Astrocyte (in vitro differentiated cells and primary cell): ENCODE data around the gene LCAT. TPM values are rescaled to one million over a fixed set of nuclear protein-coding genes. Genes with fewer than 3 reads are reported as not detected.

Experiments used
- DNase-seq: peaks from one replicate; pipeline ENCODE4 v3.0.0-alpha.2; 2010; ENCODE audit warnings: low read depth
- FAIRE-seq: peaks from 2 replicates; lab custom pipeline; 2011; peaks lifted over from hg19 to GRCh38; lab: Jason Lieb, UNC
- H2AFZ ChIP-seq: 2 replicates; pipeline ENCODE4 v1.6.0; 2012; ENCODE audit warnings: low read depth, low read length, inconsistent platforms
- H3K27ac ChIP-seq: 2 replicates; pipeline ENCODE4 v1.5.1; 2011; ENCODE audit warnings: low read depth, low read length, inconsistent platforms
- H3K27me3 ChIP-seq: 2 replicates; pipeline ENCODE4 v1.6.0; 2011; ENCODE audit warnings: low read length, inconsistent platforms; ENCODE audit not compliant: insufficient read depth
- H3K36me3 ChIP-seq: 2 replicates; pipeline ENCODE4 v1.5.1; 2011; ENCODE audit warnings: low read length, inconsistent platforms; ENCODE audit not compliant: insufficient read depth
- H3K4me1 ChIP-seq: 2 replicates; pipeline ENCODE4 v1.5.1; 2011; ENCODE audit warnings: low read length, inconsistent platforms; ENCODE audit not compliant: insufficient read depth
- H3K4me2 ChIP-seq: 2 replicates; pipeline ENCODE4 v1.6.0; 2012; ENCODE audit warnings: low read length, inconsistent platforms
- H3K4me3 ChIP-seq: 2 replicates; pipeline ENCODE4 v1.5.1; 2011; ENCODE audit warnings: low read depth, mild to moderate bottlenecking, low read length, inconsistent platforms; ENCODE audit not compliant: insufficient read depth
- H3K79me2 ChIP-seq: 2 replicates; pipeline ENCODE4 v1.6.0; 2012; ENCODE audit warnings: mild to moderate bottlenecking, low read length, inconsistent platforms; ENCODE audit not compliant: insufficient read depth
- H3K9ac ChIP-seq: 2 replicates; pipeline ENCODE4 v1.6.0; 2012; ENCODE audit warnings: mild to moderate bottlenecking, low read length, inconsistent platforms
- H3K9me3 ChIP-seq: 2 replicates; pipeline ENCODE4 v1.5.1; 2012; ENCODE audit warnings: low read depth, mild to moderate bottlenecking, low read length, inconsistent platforms; ENCODE audit not compliant: insufficient read depth
- H4K20me1 ChIP-seq: 2 replicates; pipeline ENCODE4 v1.6.0; 2012; ENCODE audit warnings: low read length, inconsistent platforms; ENCODE audit not compliant: insufficient read depth
- H3K27ac Mint-ChIP-seq: one replicate; pipeline ENCODE4 v1.8.0; 2021; ENCODE audit warnings: mild to moderate bottlenecking, mixed read lengths; ENCODE audit not compliant: unreplicated experiment
- H3K27me3 Mint-ChIP-seq: one replicate; pipeline ENCODE4 v1.8.0; 2021; ENCODE audit warnings: low read depth, mixed read lengths; ENCODE audit not compliant: unreplicated experiment
- H3K36me3 Mint-ChIP-seq: one replicate; pipeline ENCODE4 v1.8.0; 2021; ENCODE audit warnings: low read depth, mixed read lengths; ENCODE audit not compliant: unreplicated experiment
- H3K4me1 Mint-ChIP-seq: one replicate; pipeline ENCODE4 v1.8.0; 2021; ENCODE audit warnings: low read depth, mixed read lengths; ENCODE audit not compliant: unreplicated experiment
- H3K4me3 Mint-ChIP-seq: one replicate; pipeline ENCODE4 v1.8.0; 2021; ENCODE audit warnings: mild to moderate bottlenecking, moderate library complexity, mixed read lengths; ENCODE audit not compliant: unreplicated experiment
- H3K9me3 Mint-ChIP-seq: one replicate; pipeline ENCODE4 v1.8.0; 2021; ENCODE audit warnings: mild to moderate bottlenecking, mixed read lengths; ENCODE audit not compliant: unreplicated experiment
- EZH2 ChIP-seq: IDR thresholded peaks from 2 replicates; pipeline ENCODE4 v1.6.1; 2012; ENCODE audit warnings: mild to moderate bottlenecking, low read length, inconsistent platforms; ENCODE audit not compliant: insufficient read depth
- total RNA-seq: library from RNA; stranded (reverse); gene quantifications from 2 replicates; pipeline ENCODE4 v1.2.1, GENCODE V29; 2021
- TF ChIP-seq, protein P1 (sequence below): IDR thresholded peaks from 2 replicates; pipeline ENCODE4 v1.5.1; 2011; ENCODE audit warnings: low read depth, mild to moderate bottlenecking, inconsistent platforms, low read length, moderate library complexity; ENCODE audit not compliant: insufficient read depth

Gene LCAT
- total RNA-seq, 1 donor from 2014 or later = 37.9 TPM

GRCh38 chr16:67910158-67910557 is 33.8 kb downstream of the LCAT start:
- Histone ChIP-seq H3K9me3 (no peaks in the 10 kb centered on the region), H4K20me1 (peaks cover 24% of the 10 kb centered on the region), H3K36me3 (no peaks in the 10 kb centered on the region), H2AFZ (no peak overlapping the region), H3K79me2 (peaks cover 3% of the 10 kb centered on the region), H3K9ac (no peak overlapping the region), H3K27me3 (no peaks in the 10 kb centered on the region), H3K4me3 (no peak overlapping the region), H3K27ac (no peak overlapping the region), H3K4me1 (no peaks in the 10 kb centered on the region), H3K4me2 (no peak overlapping the region)
- Mint-ChIP-seq H3K27me3 (no peaks in the 10 kb centered on the region), H3K4me3 (no peak overlapping the region), H3K4me1 (peaks cover 10% of the 10 kb centered on the region), H3K27ac (peak overlapping the region; percentile 34), H3K9me3 (no peaks in the 10 kb centered on the region), H3K36me3 (peaks cover 19% of the 10 kb centered on the region)
- TF ChIP-seq, protein P1, sequence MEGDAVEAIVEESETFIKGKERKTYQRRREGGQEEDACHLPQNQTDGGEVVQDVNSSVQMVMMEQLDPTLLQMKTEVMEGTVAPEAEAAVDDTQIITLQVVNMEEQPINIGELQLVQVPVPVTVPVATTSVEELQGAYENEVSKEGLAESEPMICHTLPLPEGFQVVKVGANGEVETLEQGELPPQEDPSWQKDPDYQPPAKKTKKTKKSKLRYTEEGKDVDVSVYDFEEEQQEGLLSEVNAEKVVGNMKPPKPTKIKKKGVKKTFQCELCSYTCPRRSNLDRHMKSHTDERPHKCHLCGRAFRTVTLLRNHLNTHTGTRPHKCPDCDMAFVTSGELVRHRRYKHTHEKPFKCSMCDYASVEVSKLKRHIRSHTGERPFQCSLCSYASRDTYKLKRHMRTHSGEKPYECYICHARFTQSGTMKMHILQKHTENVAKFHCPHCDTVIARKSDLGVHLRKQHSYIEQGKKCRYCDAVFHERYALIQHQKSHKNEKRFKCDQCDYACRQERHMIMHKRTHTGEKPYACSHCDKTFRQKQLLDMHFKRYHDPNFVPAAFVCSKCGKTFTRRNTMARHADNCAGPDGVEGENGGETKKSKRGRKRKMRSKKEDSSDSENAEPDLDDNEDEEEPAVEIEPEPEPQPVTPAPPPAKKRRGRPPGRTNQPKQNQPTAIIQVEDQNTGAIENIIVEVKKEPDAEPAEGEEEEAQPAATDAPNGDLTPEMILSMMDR = no peak
- TF ChIP-seq EZH2 = no peak
- FAIRE-seq (no peak), DNase-seq (no peak)

GRCh38 chr16:67909056-67909742 is 34.7 kb downstream of the LCAT start:
- H4K20me1 ChIP-seq = peaks cover 20% of the 10 kb centered on the region
- DNase-seq = no peak
- TF ChIP-seq, protein P1 = no peak
- TF ChIP-seq EZH2 = no peak
- no peak for FAIRE-seq
- H3K4me2 ChIP-seq = no peak overlapping the region
- no peaks in the 10 kb centered on the region for H3K4me1 ChIP-seq
- H3K27ac Mint-ChIP-seq = no peak overlapping the region
- H3K36me3 ChIP-seq = no peaks in the 10 kb centered on the region
- no peak overlapping the region for H3K27ac ChIP-seq
- H3K9me3 Mint-ChIP-seq = no peaks in the 10 kb centered on the region
- H3K9me3 ChIP-seq = no peaks in the 10 kb centered on the region
- H3K4me1 Mint-ChIP-seq = peaks cover 7% of the 10 kb centered on the region
- H3K27me3 ChIP-seq = no peaks in the 10 kb centered on the region
- H2AFZ ChIP-seq = no peak overlapping the region
- peaks cover 3% of the 10 kb centered on the region for H3K79me2 ChIP-seq
- no peak overlapping the region for H3K4me3 Mint-ChIP-seq
- H3K27me3 Mint-ChIP-seq = no peaks in the 10 kb centered on the region
- no peak overlapping the region for H3K9ac ChIP-seq
- no peak overlapping the region for H3K4me3 ChIP-seq
- H3K36me3 Mint-ChIP-seq = peaks cover 19% of the 10 kb centered on the region
